DMS 273 (cell line): ENCODE results near the gene L3MBTL4.
"Not testable (repeated sequence)": the region's sequence is repeated elsewhere in the genome, so short reads cannot be mapped to it uniquely, and the experiment has no call there.

Experiments used
- DNase-seq: peaks from one replicate; lab custom pipeline; 2025; ENCODE audit not compliant: unreplicated experiment; lab: John Stamatoyannopoulos, UW

Gene L3MBTL4

DNA sequence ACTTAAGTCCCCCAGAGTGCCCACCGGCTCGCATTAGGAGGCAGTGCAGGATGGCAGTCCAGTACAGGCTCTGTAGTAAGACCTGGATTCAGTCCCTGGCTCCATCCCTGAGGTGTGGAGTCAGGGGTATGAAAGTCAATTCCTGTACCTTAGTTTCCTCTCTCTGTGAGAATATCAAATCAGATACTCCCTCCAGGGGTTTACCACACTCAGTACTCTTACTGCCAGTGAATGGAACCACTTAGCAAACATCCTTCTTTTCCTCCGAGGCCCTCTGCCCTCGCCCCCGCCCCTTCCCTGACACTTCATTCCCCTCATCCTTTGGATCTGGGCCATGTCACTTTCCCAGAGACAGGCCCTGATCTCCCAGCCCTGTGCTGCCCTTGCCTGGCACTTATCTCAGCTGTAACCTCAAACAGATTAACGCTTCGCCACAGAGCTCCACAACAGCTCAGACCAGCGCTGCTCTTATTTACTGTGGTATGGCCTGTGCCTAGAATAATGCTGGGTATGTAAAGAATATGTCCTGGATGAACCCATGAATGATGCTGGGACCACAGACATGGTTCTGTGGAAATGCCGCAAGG lies 360.4 kb downstream of the L3MBTL4 start:
- no peak for DNase-seq

DNA sequence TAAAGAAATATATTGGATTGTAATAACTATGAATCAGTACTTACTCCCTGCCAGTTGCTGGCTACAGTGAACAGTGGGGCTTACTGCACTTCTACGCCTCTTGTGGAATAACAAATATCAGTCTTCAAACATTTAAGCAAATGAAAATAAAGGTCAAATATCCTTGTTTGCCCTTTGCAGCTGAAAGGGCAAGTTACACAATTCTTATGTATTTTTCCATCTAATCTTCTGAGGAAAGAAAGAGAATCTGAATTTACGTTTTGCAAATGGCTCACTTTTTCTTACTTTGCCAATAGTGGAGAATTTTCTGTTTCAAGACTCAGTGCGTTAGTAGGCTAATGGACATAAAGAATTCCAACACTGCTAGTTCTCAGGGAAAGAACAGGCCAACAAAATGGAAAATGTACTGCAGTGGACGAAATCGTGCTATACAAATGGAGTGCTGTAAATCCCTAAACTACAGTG lies 362.2 kb downstream of the L3MBTL4 start:
- DNase-seq = no peak

DNA sequence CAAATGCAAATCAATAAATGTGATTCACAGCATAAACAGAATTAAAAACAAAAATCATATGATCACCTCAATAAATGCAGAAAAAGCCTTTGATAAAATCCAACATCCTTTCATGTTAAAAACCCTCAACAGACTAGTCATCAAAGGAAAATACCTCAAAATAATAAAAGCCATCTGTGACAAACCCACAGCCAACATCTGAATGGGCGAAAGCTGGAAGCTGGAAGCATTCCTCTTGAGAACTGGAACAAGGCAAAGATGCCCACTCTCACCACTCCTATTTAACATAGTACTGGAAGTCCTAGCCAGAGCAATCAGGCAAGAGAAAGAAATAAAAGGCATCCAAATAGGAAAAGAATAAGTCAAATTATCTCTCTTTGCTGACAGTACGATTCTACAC lies 367.1 kb downstream of the L3MBTL4 start:
- not testable (repeated sequence) for DNase-seq

- no peak for DNase-seq
These were observed 369.9 kb downstream of the L3MBTL4 start for GRCh38 chr18:6044773-6045172.

DNA sequence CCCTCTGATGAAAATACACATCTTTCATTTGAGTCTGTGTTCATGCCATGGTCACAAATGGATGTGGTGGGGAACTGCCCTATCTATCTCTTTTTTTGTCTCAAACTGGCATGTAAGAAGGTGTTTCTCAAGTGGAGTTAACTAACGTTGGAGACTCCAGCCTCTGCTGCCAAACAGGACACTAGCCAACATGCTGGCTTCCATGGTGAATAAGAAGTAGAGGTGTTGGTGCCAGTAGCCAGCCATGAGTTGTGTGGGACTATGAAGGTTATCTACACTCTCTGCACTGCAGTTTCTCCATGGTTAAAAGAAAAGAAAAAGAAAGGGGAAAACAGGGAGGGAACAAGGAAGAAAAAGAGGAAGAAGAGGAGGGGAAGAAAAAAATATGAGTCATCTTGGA lies 370.4 kb downstream of the L3MBTL4 start:
- DNase-seq = no peak

GRCh38 chr18:6039055-6039454 lies 375.7 kb downstream of the L3MBTL4 start:
- DNase-seq = no peak

- no peak for DNase-seq
These were observed 383.3 kb downstream of the L3MBTL4 start for GRCh38 chr18:6031442-6031841.

GRCh38 chr18:6031002-6031401 lies 383.7 kb downstream of the L3MBTL4 start:
- DNase-seq = no peak

DNA sequence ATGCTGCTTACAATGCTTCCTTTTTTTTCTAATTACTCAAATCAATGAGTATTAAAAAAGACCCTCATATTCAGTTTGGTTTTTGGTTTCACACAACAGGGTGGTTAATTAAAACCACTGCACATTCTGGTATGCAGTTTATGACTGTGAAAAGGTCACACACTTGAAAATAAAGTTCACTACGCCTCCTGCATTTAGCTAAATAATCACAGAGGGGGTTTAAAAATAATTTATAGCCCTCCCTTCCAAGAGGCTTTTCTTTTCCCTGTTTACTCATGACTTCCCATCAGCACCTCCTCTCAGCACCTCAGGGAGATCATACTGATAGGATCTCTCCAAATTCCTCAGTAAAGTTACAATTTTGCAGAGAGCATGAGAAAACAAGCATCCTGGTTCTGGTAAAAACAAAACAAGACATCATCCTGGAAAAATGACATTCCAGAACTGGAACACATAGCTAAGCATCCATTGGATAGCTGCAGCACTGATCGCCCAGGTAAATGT lies 389.9 kb downstream of the L3MBTL4 start:
- DNase-seq = no peak

DNA sequence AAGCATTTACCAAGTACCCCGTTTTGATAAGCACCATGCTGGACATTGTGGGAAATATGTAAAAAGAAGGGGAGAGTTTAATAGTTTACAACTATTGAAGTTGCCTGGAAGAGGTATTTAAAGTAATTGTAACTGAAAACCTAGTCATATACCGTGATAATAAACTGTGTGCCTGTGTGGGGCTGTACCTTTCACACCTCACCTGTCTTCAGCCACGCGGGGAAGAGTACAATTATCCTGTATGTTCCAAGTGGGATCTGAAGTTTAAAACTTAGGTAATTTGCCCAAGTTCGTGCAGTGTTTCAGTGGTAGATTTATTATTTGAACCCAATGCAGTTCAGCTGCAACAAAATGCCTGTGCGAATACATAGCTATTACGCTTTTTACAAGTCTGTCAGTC lies 391.2 kb downstream of the L3MBTL4 start:
- no peak for DNase-seq

DNA sequence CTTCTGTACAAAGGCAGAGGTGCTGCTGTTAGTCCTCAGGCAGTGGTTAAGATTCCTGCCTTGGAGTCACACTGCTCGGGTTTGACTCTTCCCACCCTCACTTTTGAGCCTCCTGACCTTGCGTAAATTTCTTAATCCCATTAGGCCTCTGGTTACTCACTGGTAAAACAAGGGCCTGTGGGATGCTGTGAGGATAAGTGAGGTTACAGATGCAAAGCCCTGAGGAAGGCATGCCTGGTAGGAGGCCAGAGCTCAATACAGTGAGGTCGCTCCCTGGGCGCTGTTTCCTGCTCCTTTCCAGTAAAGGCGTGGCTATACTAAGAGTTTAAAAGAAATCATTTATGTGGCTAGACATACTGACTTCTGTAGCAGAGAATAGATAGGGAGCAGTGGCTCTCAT lies 391.9 kb downstream of the L3MBTL4 start:
- DNase-seq = no peak

- no peak for DNase-seq
These were observed 392.7 kb downstream of the L3MBTL4 start for GRCh38 chr18:6022074-6022444.

- no peak for DNase-seq
These were observed 393.2 kb downstream of the L3MBTL4 start for GRCh38 chr18:6021306-6022073.

DNA sequence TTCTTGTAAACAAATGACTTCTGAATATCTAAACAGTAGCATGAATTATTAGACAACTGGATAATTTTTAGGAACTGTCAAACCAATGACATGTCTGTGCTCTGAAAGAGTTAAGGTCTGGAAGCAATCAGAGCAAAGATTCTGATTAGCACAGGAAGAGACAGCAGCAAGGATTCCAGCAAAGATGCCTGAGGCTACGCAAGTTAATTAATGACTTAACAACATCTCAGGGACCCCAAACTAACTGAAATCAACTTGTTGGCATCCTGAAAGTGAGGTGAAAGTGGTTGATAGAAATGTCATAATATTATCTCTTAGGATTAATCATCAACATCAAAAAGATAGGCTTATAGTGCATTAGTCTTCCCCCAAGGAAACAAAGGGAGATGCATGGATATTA lies 396.0 kb downstream of the L3MBTL4 start:
- no peak for DNase-seq

DNA sequence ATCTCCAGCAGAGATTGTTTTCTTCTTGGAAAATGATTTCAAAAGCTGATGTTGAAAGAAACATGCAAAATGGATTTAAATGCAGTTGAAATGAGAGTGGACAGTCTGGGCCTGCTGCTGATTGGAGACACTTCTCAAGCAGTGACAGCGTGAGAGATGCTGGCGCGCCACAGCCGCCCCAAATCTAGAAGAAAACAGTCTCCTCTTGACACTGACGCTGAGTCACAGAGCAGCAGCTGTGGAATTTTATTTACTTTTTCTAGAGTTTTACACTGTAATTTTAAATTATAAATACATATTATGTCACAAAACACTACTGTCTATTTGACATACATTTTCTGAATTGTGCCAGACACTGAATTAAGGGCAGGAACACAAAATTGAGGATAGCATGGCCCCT lies 397.5 kb downstream of the L3MBTL4 start:
- DNase-seq = no peak

DNA sequence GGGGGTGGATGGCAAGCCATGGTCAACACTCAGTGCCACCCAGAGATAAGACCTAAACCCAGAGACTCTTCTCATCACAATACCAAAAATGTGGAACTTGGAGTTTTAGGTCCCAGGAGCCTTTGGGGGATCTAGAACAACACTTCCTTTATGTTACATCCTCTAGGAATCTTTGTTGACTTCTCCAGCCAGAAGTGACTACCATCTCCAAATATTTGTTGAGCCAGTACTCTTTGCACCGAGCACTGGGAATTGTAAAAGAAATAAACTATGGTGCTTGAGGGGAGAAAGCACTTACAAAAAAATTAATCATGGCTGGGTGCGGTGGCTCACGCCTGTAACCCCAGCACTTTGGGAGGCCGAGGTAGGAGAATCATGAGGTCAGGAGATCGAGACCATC lies 399.3 kb downstream of the L3MBTL4 start:
- DNase-seq = no peak

DNA sequence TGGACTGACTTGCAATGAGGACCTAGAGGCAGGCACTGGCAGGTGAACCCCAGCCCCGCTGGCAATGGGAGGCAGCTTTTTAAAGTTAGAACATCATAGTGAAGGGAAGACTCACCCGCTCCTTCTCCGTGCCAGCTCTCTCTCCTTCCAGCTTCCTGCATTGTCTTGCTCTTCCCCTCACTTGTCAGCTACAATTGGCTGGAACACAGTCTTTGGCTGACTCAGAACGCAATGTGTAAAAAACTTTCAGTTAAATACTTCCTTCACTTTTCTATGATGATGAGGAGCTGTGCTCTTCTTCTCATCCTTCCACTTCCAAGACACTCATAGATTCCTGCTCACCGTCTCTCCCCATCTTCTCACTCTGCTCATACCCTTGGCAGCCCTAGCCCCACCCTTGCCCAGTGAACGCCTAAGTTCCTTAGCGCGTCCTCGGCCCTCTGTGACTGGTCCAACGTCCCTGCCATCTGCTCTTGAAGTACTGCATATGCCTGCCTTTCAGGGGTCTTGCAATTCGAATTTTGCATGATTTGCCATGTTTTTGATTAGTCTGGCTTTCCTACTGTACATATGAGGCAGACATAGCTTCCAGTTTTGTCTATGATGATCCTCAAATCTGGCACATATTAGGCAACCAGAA lies 401.4 kb downstream of the L3MBTL4 start:
- DNase-seq = no peak

DNA sequence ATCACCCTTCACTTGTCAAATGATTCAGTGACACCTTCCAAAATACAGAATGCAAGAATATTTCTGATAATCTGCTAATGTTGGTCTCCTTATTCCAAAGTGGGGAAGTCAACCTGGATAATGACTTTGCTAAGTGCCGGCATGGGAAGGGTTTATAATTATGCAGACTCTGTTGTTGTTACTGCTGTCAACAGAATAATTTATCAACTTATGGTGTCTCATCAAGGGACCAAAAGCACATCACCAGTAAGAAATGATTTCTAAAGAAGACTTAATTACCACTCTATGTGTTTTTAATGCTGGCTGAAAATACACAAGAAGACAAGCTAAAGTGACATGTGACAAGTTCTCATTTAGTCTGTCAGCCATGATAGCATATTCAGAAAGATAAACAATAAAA lies 403.8 kb downstream of the L3MBTL4 start:
- no peak for DNase-seq

DNA sequence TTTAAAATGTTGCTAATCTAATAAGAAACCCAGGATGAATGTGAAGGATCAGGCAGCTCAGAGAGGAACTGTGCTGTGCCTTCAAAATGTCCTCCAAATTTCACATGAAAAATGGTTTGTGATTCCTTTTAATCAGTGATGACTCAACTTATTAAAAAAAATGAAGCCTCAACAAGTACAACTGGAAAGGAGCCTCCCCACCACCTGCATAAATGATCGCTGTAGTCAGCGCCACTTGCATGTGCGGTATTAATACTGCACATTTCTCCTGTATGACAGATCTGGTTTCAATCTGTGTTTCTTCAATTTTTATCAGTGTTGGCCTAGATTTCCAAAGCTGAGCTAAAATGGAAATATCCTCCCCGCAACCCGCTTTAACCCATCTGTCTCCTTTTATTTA lies 404.4 kb downstream of the L3MBTL4 start:
- DNase-seq = no peak

- DNase-seq = no peak
These were observed 405.0 kb downstream of the L3MBTL4 start for GRCh38 chr18:6009756-6010155.

GRCh38 chr18:6004683-6005082 lies 410.0 kb downstream of the L3MBTL4 start:
- no peak for DNase-seq

DNA sequence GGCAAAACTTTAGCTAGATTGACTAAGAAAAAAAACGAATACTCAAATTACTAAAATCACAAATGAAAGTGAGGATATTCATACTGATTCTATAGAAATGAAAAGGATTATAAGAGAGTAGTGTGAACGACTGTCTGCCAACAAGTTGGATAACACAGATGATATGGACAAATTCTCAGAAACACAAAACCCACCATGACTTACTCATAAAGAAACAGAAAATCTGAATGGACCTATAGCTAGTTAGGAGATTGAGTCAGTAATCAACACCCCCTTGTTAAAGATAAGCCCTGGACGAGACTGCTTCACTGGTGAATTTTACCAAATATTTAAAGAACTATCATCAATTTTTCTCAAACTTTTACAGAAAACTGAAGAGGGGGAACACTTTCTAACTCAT lies 410.6 kb downstream of the L3MBTL4 start:
- DNase-seq = no peak
